Measurements from ENCODE around the gene ZFAND3. TPM values are rescaled to one million over a fixed set of nuclear protein-coding genes. Genes with fewer than 3 reads are reported as not detected.

ZFAND3 gene, protein sequence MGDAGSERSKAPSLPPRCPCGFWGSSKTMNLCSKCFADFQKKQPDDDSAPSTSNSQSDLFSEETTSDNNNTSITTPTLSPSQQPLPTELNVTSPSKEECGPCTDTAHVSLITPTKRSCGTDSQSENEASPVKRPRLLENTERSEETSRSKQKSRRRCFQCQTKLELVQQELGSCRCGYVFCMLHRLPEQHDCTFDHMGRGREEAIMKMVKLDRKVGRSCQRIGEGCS
- total RNA-seq, result 16.5 and 31.1 TPM in 2 replicates

DNA sequence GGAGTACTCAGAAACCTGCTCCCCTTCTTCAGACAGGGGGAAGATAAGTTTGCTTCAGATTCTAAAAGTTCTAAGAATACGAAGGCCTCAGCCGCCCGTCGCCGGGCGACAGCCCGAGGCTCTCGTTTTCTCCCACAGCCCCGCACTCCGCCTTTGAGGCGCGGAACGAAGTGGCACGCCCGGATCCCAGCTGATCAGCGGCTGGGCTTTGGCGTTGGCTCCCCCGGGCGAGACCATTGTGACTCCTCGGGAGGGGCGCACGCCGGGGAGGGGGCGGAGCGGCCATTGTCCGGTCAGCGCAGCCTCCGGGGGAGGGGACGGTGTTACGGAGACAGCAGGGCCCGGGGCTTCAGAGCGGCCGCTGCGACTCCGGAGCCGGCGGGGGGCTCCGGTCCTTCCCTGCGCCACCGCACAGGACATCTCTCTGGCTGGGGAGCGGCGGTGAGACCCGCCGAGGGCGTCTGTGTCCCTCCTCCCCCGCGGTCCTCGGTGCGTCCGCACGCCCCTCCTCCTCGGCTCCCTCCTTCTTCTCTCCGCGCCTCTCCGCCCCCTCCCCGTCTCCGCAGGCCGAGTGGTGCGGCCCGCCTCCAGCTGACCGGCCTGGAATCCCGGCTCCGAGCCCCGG lies at the start of gene ZFAND3:
Gene ZFAND3, plus strand, starts transcription at position 551 of the 625 bp plus-strand sequence. CDS start 219 bp downstream, outside the sequence.

Other genes starting within 250 kb of the ZFAND3 start
- 0.42 and 2.4 TPM in 2 replicates for gene MDGA1, start 121.8 kb upstream of the ZFAND3 start, total RNA-seq

Measured in hair follicular keratinocyte (primary cell).